ENCODE data around the gene BUB3. TPM values are rescaled to one million over a fixed set of nuclear protein-coding genes. Genes with fewer than 3 reads are reported as not detected.
"Not testable (repeated sequence)": the region's sequence is repeated elsewhere in the genome, so short reads cannot be mapped to it uniquely, and the experiment has no call there.

BUB3 gene
- total and polyA plus RNA-seq, 8 donors, result 33.4 to 160 (median 62.4) TPM

DNA sequence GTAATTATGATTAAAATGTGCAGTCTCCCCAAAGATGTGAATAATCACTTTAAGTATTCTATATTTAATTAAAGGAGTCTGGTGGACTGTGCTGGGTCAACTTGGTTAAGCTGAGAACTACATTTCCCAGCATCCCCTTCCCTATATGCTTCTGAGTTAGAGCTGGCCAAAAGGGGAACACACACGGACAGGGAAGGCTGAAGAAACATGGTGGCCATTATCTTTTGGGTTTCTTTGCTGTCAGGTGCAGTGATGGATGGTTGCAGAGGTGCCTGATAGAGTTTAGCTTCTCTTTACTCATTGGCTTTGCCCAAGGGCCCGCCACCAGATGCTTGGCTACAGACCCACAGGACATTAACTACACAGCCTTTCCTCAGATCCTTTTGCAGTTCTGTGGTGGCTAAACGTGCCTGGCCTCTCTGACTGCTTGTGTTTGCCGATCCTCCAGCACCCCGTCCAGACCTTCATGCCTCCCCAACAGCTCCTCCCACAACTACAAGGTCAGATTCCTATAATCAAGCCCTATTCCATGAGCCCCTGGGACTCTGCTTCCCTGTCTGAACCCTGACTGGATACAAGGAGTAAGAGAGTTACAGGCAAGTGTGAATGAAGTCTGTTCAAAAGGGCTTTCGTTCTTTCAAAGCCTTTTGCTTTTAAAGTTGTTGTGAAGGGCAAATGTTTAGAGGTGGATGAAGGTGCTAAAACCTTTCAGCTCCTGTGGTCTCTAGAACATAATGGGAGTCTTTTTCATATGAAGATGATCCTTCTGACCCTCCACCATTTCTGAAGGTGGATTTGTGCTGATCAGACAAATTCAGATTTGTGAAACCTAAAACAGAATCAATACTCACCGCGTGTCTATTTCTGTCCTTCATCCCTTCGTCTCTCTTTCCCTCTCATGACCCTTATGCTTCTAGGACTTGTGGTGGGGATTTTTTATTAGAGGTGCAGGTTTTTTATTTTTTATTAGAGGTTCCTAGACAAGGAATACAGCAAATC, 21.5 kb downstream of the BUB3 start:
- Histone ChIP-seq H3K27ac (no peak overlapping the region), H3K36me3 (peaks cover 0 to 32% (median 8%) of the 10 kb centered on the region in 4 donors), H3K9me3 (no peaks in the 10 kb centered on the region), H3K4me1 (no peaks in the 10 kb centered on the region), H3K4me3 (no peak overlapping the region), H3K27me3 (no peaks in the 10 kb centered on the region)
- intact Hi-C loops (cut with DNase I; ENCODE audit: low total_unique reads), result no loop called here
- TF ChIP-seq POLR2A (IDR thresholded peaks at IDR 0.05) (no peak), POLR2AphosphoS5 (IDR thresholded peaks at IDR 0.05) (no peak), EP300 (IDR thresholded peaks at IDR 0.05) (no peak)
- TF ChIP-seq, protein P1, sequence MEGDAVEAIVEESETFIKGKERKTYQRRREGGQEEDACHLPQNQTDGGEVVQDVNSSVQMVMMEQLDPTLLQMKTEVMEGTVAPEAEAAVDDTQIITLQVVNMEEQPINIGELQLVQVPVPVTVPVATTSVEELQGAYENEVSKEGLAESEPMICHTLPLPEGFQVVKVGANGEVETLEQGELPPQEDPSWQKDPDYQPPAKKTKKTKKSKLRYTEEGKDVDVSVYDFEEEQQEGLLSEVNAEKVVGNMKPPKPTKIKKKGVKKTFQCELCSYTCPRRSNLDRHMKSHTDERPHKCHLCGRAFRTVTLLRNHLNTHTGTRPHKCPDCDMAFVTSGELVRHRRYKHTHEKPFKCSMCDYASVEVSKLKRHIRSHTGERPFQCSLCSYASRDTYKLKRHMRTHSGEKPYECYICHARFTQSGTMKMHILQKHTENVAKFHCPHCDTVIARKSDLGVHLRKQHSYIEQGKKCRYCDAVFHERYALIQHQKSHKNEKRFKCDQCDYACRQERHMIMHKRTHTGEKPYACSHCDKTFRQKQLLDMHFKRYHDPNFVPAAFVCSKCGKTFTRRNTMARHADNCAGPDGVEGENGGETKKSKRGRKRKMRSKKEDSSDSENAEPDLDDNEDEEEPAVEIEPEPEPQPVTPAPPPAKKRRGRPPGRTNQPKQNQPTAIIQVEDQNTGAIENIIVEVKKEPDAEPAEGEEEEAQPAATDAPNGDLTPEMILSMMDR (IDR thresholded peaks at IDR 0.05), result no peak
- DNase-seq, result no peak
- 69 to 81% (median 73%) methylated on average over 9 of the region's 9 CpGs for WGBS, 5 donors

DNA sequence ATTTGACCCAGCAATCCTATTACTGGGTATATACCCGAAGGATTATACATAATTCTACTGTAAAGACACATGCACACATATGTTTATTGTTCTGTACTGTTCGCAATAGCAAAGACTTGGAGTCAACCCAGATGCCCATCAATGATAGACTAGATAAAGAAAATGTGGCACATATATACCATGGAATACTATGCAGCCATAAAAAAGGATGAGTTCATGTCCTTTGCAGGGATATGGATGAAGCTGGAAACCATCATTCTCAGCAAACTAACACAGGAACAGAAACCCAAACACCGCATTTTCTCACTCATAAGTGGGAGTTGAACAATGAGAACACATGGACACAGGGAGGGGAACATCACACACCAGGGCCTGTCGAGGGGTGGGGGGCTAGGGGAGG, 24.2 kb downstream of the BUB3 start:
- H3K9me3 ChIP-seq; H3K27ac ChIP-seq; intact Hi-C loops (cut with DNase I; ENCODE audit: low total_unique reads); H3K4me3 ChIP-seq; DNase-seq; H3K4me1 ChIP-seq; H3K27me3 ChIP-seq: not testable (repeated sequence)
- 91 to 97% (median 96%) methylated on average over 4 of the region's 4 CpGs for WGBS, 5 donors
- peaks cover 0 to 25% (median 6%) of the 10 kb centered on the region in 4 donors for H3K36me3 ChIP-seq

DNA sequence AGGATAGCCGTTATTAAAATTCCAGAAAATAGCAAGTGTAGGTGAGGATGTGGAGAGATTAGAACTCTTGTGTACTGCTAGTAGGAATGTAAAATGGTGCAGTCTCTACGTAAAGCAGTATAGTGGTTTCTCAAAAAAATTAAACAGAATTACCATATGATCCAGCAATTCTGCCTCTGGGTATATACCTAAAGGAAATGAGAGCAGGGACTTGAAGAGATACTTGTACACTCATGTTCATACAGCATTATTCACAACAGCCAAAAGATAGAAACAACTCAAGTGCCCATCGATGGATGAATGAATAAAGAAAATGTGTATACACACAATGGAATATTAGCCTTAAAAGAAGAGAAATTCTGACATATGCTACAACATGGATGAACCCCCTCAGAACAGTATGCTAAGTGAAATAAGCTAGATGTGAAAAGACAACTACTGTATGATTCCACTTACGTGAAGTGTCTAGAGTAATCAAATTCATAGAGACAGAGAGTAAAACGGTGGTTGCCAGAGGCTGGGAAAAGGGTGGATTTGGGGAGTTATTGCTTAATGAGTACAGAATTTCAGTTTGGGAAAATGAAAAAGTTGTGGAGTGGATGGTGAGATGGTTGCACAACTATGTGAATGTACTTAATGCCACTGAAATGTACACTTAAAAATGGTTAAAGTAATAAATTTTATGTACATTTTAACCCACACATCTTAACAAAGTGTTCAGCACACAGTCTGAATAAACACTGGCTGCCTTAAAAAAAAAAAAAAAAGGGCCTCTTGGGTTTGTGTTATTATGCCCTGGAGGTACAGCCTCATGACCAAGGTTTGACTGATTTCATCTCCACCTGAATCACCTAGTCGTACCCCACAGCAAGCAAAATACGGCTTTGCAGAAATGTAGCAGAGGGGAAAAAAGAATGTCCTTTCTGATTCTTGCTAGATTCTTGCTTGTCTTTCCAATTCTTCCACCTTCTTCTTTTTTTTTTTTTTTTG, 26.2 kb downstream of the BUB3 start:
- H3K27ac ChIP-seq, result no peak overlapping the region
- no peak for DNase-seq
- H3K4me1 ChIP-seq, result no peaks in the 10 kb centered on the region
- TF ChIP-seq POLR2AphosphoS5 (IDR thresholded peaks at IDR 0.05) (no peak), POLR2A (IDR thresholded peaks at IDR 0.05) (no peak), EP300 (IDR thresholded peaks at IDR 0.05) (no peak)
- TF ChIP-seq, protein P1 (IDR thresholded peaks at IDR 0.05), result no peak
- H3K36me3 ChIP-seq, result peaks cover 0 to 35% (median 8%) of the 10 kb centered on the region in 4 donors
- no peaks in the 10 kb centered on the region for H3K27me3 ChIP-seq
- intact Hi-C loops (cut with DNase I; ENCODE audit: low total_unique reads), result no loop called here
- 90 to 92% (median 91%) methylated on average over 7 of the region's 7 CpGs for whole genome bisulfite sequencing, 5 donors
- peaks cover 0 to 25% (median 13%) of the 10 kb centered on the region in 4 donors for H3K9me3 ChIP-seq
- no peak overlapping the region for H3K4me3 ChIP-seq

DNA sequence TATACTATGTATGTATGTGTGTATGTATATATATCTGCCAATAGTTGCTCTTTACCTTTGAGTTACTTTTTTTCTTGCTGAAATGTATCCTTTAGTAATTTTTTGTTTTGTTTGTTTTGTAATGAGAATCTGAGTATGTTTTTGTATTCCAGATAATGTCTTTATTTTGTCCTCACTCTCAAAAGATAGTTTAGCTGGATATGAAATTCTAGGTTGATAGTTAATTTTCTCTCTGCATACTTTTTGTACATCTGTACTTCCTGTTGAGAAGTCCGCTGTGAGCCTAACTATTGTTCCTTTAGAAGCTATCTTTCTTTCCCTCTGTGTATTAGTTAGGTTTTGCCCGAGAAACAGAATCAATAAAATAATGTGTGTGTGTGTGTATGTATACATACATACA, 29.5 kb downstream of the BUB3 start:
- Histone ChIP-seq H3K36me3 (peaks cover 0 to 36% (median 13%) of the 10 kb centered on the region in 4 donors), H3K4me1 (no peaks in the 10 kb centered on the region), H3K4me3 (no peak overlapping the region), H3K27ac (no peak overlapping the region), H3K9me3 (peaks cover 0 to 30% (median 16%) of the 10 kb centered on the region in 4 donors), H3K27me3 (no peaks in the 10 kb centered on the region)
- TF ChIP-seq POLR2A (IDR thresholded peaks at IDR 0.05) (no peak), EP300 (IDR thresholded peaks at IDR 0.05) (no peak), POLR2AphosphoS5 (IDR thresholded peaks at IDR 0.05) (no peak)
- TF ChIP-seq, protein P1 (IDR thresholded peaks at IDR 0.05), result no peak
- no peak for DNase-seq
- intact Hi-C loops (cut with DNase I; ENCODE audit: low total_unique reads), result no loop called here
- WGBS, 5 donors, result 97 to 100% (median 99%) methylated on average over 2 of the region's 2 CpGs

All from stomach (tissue), 9 donors.